Activated effector memory CD4-positive, alpha-beta T cell treated with anti-CD3 and anti-CD28 coated beads, Interleukin-2, amount 50 U/mL, for 16 hours (primary cell): Measurements from ENCODE around the gene GRIN2D.

Experiments
- DNase-seq: peaks from one replicate; pipeline ENCODE4 v3.0.0-alpha.2; 2020

Gene GRIN2D

GRCh38 chr19:48398375-48399235 is 5.1 kb downstream of the GRIN2D start:
- DNase-seq: peak; percentile 94

GRCh38 chr19:48400018-48400742 is 6.7 kb downstream of the GRIN2D start:
- peak; percentile 76 for DNase-seq

- DNase-seq: no peak
Measured at GRCh38 chr19:48401287-48401686, 7.8 kb downstream of the GRIN2D start.

GRCh38 chr19:48403606-48404005 is 10.1 kb downstream of the GRIN2D start:
- DNase-seq: peak; percentile 69

GRCh38 chr19:48405010-48405659 is 11.7 kb downstream of the GRIN2D start:
- DNase-seq: no peak

GRCh38 chr19:48405850-48406249 is 12.4 kb downstream of the GRIN2D start:
- DNase-seq: no peak

- no peak for DNase-seq
Measured at GRCh38 chr19:48413879-48414587, 20.6 kb downstream of the GRIN2D start.

GRCh38 chr19:48415395-48415794 is 21.9 kb downstream of the GRIN2D start:
- peak; percentile 83 for DNase-seq

GRCh38 chr19:48415806-48416221 is 22.3 kb downstream of the GRIN2D start:
- no peak for DNase-seq

GRCh38 chr19:48417421-48417820 is 24.0 kb downstream of the GRIN2D start:
- no peak for DNase-seq

- DNase-seq: no peak
Measured at GRCh38 chr19:48418317-48419064, 25.0 kb downstream of the GRIN2D start.

GRCh38 chr19:48419158-48419920 is 25.9 kb downstream of the GRIN2D start:
- DNase-seq: peak; percentile 88

- DNase-seq: no peak
Measured at GRCh38 chr19:48421548-48421947, 28.1 kb downstream of the GRIN2D start.

GRCh38 chr19:48424694-48425219 is 31.3 kb downstream of the GRIN2D start:
- DNase-seq: no peak

- DNase-seq: no peak
Measured at GRCh38 chr19:48428670-48429069, 35.2 kb downstream of the GRIN2D start.

- no peak for DNase-seq
Measured at GRCh38 chr19:48433337-48433736, 39.9 kb downstream of the GRIN2D start.

GRCh38 chr19:48436586-48436985 is 43.1 kb downstream of the GRIN2D start:
- no peak for DNase-seq

GRCh38 chr19:48441360-48442050 is 48.0 kb downstream of the GRIN2D start:
- no peak for DNase-seq

GRCh38 chr19:48442116-48443035 is 48.9 kb downstream of the GRIN2D start:
- DNase-seq: no peak
